Measurements from ENCODE around the gene LYZL4. TPM values are rescaled to one million over a fixed set of nuclear protein-coding genes. Genes with fewer than 3 reads are reported as not detected.

Gene LYZL4, protein sequence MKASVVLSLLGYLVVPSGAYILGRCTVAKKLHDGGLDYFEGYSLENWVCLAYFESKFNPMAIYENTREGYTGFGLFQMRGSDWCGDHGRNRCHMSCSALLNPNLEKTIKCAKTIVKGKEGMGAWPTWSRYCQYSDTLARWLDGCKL
- total RNA-seq: not detected in 2 replicates

DNA sequence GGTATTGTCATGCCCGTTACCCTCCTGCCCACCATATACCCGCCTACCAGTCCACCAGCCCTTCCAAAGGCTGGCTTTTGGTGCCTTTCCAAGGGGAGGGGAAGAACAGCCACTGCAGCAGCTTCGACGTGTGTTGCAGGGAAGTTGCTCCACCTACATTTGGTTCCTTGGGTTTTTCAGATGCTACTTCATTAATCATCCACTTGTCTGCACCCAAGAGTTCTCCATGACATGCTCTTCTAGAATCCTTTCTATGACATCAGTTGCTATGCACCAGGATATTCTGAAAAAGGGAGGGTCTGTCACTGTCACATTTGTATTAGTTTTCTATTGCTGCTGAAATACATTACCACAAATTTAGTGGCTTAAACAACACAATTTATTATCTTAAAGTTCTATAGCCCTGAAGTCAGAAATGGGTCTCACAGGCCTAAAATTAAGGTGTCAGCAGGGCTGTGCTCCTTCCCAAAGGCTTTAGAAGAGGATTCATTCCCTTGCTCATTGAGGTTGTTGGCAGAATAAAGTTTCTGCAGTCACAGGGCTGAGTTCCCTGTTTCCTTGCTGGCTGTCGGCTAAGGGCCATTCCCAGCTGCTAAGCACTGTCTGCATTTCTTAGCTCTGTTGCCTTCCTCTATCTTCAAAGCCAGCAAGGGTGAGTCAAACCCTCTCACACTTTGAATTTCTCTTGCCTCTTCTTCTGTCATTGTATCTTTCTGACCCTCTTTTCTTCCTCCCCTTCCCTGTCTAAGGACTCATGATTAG is at the start of gene LYZL4:
TSS of gene LYZL4 (minus strand) at position 241 of the 762 bp plus-strand sequence. CDS start 3,359 bp downstream, outside the sequence.

Other genes with a start within 250 kb of the LYZL4 start
- gene CCK, start 144.4 kb downstream of the LYZL4 start, total RNA-seq: 0.70 and 1.5 TPM in 2 replicates
- 6.6 and 9.1 TPM in 2 replicates for gene VIPR1, start 92.0 kb upstream of the LYZL4 start, total RNA-seq
- gene SEC22C, start 171.4 kb upstream of the LYZL4 start, total RNA-seq: 39.2 and 46.8 TPM in 2 replicates
- gene SS18L2, start 180.2 kb upstream of the LYZL4 start, total RNA-seq: 29.8 and 36.3 TPM in 2 replicates
- gene NKTR, start 190.1 kb upstream of the LYZL4 start, total RNA-seq: 7.9 and 13.6 TPM in 2 replicates
- 5.7 and 9.1 TPM in 2 replicates for gene ZBTB47, start 243.1 kb upstream of the LYZL4 start, total RNA-seq

All from airway epithelial cell (primary cell).